Thyroid gland (tissue), 4 donors: ENCODE measurements around the gene POLR2J3.
"Not testable (repeated sequence)": the region's sequence is repeated elsewhere in the genome, so short reads cannot be mapped to it uniquely, and the experiment has no call there.

ENCODE experiments used
- CTCF ChIP-seq, 6 experiments: fragments of 200-600 bp in 3 of 6; fragments of 450-650 bp in 3 of 6; sonication (generic) in 3 of 6; IDR thresholded peaks; one replicate each; pipeline ENCODE4 v1.5.1; 2016 to 2019; ENCODE audit warnings: antibody characterized with exemption in 6 of 6, mild to moderate bottlenecking in 2 of 6, inconsistent platforms in 1 of 6, moderate library complexity in 1 of 6
- POLR2A ChIP-seq, 2 donors: fragments of 450-650 bp; IDR thresholded peaks; one replicate each; pipeline ENCODE4 v1.6.1; 2017; ENCODE audit warnings: antibody characterized with exemption in 2 of 2, mild to moderate bottlenecking in 2 of 2, moderate library complexity in 1 of 2

GRCh38 chr7:102576363-102576762, 4.0 kb upstream of the POLR2J3 start:
- TF ChIP-seq CTCF, POLR2A (IDR thresholded peaks at IDR 0.05): not testable (repeated sequence)
